Measurements from ENCODE around the gene HECW1.

- no peak for TF ChIP-seq POLR2A (IDR thresholded peaks at IDR 0.05)
- TF ChIP-seq CTCF (IDR thresholded peaks at IDR 0.05) = no peak
Observed at GRCh38 chr7:43385309-43385680, 272.8 kb downstream of the HECW1 start.

All from lower leg skin (tissue), 3 donors.